Stimulated activated CD4-positive, alpha-beta T cell treated with anti-CD3 and anti-CD28 coated beads, Interleukin-2, amount 100 ng/mL, for 4 hours (primary cell): ENCODE measurements around the gene RHOD.

Experiments used
- DNase-seq: peaks from one replicate; pipeline ENCODE4 v3.0.0-alpha.2; 2020; ENCODE audit warnings: low read depth

Gene RHOD

DNA sequence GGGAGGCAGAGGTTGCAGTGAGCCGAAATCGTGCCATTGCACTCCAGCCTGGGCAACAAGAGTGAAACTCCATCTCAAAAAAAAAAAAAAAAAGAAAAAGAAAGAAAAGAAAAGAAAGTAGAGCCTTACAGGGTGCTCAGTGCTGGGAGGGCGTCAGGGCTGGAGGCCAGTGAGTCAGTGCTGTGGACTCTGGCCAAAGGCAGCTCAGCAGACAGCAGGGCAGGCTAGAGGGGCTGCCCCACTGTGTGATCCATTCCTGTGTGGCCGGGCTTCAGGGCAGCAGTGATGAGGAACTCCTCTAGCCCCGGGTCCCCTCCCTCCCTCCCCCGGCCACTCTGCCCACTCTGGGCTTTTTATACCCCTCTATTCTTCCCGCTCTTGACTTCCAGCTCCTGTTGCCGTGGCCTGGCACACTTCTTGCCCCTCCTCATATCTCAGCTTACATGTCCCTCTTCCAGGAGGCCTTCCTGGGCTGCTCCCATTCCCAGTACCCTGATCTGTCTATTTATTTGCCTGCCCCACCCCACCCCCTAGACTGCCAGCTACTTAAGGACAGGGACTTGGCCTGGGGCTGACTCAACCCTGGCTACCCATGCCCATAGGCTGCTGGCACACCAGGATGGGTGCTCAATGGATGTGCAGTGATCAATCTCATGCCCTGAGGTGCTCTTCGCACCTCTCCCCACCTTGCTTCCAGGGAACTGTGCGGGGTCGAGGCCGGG lies 23.7 kb upstream of the RHOD start:
- DNase-seq = no peak

DNA sequence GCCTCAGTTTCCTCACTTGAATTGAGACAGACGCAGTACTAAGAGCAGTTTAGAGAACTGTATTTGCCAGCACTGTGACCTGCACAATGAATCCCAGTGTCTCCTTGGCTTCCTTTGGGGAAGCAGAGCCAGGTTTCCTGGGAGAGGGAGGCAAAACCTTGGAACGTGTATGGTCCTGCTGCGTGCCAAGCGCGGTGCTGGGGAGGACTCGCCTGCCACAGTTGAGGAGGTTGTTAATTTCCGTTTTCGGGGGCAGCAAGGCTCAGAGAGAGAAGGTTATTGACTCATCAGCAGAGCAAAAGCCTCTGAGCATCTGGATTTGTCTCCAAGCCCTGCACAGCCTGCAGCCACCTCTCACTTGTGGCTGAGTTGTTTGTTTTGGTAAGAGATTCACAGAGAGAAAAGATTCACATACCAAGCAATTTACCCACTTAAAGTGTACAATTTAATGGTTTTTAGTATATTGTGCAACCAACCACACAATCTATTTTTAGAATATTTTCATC lies 22.9 kb upstream of the RHOD start:
- DNase-seq = no peak

DNA sequence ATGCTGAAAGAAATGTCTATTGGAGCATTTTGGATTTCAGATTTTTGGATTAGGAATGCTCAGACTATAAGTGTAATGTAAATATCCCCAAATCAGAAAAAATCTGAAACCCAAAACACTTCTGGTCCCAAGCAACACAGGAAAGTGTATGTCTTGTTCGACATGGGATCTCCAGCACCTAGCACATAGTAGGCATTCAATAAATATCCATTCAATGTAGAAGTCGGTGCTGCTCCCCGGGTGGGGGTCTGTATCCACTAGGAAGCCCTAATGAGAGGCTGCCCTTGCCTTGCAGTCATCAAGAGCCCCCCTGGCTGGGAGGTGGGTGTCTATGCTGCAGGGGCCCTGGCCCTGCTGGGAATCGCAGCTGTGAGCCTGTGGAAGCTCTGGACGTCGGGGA lies 22.3 kb upstream of the RHOD start:
- DNase-seq = no peak

DNA sequence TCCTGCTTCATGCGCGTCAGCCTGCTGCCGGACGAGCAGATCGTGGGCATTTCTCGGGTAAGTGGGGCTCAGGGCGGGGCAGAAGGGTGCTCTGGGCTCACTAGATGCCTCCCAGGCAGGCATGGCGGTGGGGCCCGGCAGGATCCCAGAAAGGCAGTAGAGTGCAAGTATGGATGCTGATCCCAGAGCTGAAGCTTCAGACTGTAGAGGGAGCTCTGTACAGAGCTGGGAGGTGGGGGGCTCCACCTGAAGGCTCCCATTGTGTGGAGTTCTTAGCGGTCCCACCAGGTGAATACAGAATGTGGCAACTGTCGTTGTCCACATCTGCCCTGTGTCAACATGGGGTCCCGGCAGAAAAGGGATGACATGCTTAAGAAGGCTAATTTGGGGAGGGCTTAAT lies 16.5 kb upstream of the RHOD start:
- no peak for DNase-seq

DNA sequence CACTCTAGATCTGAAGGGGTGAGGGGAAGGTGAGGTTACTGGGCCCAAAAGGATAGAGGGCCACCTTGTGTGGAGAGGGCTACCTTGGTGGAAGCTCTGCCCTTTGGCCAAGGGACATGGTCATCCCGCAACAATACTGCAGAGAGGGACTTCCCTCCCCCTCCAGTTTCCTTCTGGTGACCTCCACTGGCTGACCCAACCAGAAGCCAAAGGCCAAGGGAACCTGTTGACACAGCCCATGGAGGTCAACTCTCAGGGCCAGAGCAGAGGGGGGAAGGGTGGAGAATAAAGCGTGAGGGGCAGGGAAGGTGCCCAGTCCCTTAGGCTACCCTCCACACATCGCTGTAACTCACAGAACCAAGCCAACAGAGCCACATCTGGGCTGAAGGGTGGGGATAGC lies 15.0 kb upstream of the RHOD start:
- no peak for DNase-seq

DNA sequence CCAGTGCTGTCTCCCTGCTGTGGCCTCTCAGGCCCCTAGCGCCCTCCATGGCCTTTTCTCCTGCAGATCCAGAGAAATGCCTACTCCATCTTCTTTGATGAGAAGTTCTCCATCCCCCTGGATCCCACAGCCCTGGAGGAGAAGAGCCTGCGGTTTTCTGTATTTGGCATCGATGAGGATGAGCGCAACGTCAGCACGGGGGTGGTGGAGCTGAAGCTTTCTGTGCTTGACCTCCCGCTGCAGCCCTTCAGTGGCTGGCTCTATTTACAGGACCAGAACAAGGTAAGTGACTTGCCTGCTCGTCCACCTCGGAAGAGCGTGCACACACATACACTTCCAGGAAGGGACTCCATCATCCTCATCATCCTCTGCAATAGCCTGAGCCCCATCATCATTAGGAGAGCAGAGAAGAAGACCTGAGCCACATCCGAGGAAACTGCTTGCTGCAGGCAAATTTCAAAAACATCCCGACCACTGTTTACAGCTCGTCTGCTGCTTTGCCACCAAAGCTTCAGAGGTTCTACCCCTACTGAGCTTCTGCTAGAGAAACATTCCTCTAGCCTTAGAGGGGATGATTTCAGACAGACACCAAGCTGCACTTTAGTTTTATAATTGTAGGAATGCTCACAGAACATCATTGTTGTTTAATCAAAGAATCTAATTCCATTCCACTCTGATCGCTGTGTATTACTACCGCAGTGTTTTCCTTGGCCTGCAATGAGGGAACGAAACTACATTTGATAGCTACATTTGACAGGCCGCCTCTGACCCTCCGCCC lies 12.9 kb upstream of the RHOD start:
- DNase-seq = no peak

DNA sequence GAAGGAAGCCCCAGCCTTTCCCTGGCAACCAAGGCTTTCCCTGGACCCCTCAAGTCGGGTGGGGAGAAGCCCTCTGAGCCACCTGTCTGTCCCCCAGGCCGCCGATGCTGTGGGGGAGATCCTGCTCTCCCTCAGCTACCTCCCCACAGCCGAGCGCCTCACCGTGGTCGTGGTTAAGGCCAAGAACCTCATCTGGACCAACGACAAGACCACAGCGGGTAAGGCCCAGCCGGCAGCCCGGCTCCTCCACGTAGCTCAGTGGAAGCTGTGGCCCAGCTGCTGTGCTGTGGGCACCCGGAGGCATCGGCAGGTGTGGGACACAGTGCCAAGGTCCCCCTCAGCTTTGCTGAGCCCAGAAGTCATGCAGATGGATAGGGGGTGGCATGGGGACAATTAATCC lies 12.2 kb upstream of the RHOD start:
- no peak for DNase-seq

DNA sequence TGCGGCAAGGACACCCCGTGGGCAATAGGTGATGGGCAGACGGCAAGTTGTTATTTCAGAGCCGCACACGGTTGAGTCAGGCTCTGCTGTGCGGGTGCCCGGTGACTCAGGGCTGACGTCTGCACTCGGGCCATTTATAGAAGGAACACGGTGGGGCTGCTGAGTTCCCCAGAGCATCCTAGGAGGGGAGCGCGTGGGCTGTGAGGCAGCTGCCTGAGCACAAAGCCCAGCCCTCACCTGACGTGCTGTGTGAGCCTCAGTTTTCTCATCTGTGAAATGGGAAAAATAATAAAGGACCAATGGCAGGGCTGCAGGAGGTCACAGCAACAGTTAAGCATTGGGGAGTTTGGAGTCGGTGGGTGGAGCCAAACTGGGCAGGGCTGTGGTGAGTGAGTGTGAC lies 11.3 kb upstream of the RHOD start:
- DNase-seq = no peak

DNA sequence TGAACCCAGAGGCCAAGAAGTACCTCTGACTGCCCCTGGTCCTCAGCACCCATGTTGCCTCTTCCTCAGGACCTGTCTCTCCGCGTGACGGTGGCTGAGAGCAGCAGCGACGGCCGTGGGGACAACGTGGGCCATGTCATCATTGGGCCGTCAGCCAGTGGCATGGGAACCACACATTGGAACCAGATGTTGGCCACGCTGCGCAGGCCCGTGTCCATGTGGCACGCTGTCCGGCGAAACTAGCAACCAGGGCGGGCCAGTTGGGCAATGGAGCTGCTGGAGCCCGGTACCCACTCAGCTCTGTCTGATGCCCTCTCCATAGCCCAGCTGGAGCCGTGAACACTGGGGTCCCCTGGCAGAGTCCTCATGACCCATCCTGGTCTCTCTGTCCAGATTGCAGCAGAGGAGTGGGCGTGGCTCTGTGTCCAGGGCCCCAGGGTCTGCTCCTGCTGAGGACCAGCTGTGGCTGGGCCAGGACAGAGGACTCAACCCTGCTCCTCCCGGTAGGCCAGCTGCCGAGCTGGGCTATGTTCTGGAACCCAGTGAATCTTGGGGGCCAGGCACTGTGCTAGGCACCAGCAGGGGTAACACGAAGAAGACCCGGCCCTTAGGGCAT lies 8.0 kb upstream of the RHOD start:
- DNase-seq = no peak

DNA sequence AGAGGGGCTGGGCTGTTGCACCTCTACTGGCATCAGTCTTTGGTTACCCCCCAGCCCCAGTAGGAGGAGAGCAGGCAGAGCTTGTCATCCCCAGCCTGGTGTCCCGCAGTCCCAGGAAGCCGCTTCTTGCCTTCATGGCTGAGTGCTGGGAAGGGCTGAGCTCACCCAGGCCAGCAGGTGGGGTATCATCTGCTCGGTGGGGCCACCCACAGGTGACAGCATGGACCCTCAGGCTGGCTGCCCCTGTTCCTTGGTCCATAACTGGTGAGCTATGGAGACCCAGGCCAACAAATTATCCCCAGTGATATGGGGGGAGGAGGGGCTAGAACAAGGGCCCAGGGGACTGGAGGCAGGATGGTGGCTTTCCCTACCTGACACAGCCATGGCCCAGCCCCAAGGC lies 6.5 kb upstream of the RHOD start:
- DNase-seq = no peak

DNA sequence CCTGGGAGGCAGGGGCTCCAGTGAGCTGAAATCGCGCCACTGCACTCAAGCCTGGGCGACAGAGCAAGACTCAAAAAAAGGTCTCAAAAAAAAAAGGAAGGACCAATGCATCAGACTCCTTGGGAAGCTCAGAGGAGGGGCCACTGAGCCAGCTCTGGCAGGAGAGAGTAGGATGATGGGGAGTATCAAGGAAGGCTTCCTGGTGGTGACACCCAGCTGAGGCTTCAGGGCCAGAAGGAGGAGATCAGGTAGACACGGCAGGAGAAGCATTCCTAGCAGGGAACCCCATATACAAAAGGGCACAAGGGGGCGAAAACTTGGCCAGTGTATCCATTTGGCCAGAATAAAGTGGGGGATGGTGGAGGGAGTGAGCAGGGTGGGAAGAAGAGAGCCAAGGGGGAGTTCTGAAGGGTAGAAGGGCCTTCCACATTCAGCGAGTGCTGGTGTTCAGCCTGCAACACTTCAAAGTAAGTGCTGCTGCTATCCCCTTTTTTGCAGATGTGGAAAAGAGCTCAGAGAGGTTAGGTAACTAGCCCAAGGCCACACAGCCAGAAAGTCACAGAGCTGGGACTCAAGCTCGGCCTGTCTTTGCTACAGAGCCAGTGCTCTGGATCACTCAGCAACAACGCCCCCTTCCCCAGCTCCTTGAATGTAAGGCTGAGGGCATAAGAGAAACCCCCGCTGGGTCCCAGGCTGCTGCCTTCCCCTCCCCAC lies 5.3 kb upstream of the RHOD start:
- DNase-seq = no peak

DNA sequence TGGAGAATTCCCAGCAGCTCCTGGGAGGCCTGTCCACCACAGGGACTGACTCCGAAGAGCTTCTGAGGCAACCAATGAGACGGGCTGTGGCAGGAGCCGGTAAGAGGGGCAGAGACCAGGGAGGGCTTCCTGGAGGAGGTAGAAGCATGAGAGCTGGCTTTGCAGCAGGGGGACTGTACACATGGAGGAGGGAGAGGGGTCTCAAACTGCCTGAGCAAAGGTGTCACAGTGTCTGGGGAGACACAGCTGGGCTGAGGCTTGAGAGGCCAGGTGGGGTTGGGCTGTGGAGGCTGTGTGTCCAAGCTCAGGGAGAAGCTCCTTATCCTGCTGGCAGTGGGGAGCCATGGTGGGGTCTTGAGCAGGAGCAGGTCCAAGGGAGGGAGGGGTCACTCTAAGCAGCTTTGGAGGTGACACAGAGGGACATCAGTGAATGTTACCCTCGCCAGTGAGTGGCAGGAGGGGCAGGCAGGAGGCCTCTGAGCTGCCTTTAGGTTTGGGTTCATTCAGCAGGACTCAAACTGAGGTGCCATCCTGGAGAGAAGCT lies 4.6 kb upstream of the RHOD start:
- no peak for DNase-seq

DNA sequence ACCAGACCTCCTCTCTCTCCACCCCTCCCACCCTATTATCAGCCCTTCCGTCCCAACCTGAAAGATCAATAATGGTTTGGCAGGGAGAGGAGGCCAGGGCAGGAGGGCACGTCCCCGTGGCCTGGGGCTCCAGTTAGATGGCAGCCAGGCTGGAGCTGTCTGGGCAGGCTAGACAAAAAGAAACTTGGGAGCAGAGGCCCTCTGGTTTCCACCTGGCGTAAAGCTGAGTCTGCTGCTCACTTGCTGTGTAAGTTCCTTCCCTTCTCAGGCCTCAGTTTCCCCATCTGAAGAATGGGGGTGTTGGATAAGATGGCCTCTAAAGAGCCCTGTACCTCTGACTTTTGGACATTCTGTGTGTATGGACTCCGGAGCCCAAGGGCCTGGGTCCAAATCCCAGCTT lies 3.8 kb upstream of the RHOD start:
- no peak for DNase-seq

DNA sequence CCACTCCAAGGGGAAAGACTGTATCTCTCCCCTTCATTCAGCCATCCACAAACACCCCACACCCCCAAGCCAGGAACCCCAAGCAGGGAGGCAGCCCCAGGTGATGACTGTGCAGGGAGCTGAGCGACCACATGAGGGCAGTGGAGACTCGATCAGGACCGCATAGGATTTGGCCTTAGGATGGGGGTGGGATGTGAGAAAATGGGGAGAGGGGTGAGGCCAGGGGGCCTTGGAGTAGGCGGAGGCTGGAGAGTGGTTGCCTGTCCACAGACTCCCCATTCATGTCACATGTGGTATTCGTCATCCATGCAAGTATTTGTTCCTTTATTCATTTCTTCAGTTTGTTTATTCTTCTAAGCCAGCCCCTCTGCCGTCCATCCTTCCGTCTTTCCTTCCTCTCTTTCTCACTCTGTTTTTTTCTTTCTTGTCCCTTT lies 2.7 kb upstream of the RHOD start:
- peak; percentile 22 for DNase-seq

DNA sequence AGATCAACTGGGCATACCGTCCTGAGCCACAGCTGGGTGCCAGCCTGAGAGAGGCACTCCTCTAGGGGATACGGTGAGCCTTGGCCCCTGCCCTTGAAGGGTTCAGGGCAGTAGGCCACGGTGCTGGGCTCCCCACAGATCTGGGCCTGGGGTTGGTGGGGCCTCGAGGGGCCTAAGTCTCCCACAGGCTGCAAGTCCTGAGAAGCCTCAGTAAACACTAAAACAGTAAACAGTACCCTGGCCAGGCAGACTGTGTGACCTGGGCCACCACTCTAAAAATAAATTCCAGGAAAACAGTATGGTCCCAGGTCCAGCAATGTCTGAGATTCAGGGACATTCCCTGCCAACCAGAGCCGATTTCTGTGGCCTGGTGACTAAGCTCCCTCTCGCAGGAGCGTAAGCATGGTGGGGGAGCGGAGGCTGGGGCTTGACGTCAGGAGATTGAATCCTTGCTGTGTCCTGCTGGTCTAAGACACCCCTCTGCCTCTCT lies 2.3 kb upstream of the RHOD start:
- no peak for DNase-seq

DNA sequence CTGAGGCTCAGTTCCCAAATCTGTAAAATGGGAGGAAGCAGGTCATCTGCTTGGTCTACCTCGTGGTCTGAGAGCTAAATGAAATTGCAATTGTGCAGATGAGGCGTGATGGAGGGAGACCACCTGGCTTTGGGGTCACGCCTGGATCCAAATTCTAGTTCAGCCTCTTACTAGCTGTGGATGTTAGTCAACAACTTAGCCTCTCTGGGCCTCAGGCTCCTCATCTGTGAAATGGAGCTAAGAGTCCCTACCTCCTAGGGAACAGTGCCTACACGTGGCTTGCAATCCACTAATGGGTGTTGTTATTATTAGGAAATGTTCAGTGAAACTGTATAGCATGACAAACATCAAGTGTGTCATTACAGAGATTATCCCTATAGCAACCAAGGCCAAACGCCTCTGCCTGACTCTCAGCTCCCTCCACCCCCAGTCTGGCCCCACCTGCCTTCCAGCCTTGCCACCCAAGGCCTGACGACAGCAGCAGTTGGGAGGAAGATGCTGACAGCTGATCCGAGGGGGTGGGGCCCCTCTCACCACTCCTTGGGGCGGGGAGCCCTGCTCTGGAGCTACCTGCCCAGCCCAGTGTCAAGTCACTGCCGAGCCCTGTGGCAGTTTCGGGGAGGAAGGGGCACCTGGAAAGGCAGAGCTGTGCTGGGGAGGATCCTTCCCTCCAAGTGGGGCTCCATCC lies 1.7 kb upstream of the RHOD start:
- no peak for DNase-seq

DNA sequence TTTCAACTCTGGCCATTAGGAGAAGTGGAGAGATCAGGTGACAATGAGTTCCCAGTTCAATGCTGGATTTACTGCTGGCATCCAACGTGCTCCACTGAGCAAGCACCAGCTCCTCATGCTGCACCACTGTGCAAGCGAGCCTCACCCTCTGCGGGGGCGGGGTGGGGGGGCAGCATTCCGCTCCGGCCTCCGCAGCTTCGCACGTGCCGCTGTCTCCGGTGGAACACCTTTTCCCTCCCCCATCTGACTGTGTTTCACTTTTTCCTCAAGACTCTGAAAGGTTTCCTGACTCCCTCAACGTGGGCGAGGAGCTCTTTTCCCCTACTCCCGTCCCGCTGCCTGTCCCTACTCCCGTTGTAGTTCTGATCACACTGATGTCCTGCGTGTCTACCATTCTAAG lies 835 bp upstream of the RHOD start:
- DNase-seq = peak; percentile 39

DNA sequence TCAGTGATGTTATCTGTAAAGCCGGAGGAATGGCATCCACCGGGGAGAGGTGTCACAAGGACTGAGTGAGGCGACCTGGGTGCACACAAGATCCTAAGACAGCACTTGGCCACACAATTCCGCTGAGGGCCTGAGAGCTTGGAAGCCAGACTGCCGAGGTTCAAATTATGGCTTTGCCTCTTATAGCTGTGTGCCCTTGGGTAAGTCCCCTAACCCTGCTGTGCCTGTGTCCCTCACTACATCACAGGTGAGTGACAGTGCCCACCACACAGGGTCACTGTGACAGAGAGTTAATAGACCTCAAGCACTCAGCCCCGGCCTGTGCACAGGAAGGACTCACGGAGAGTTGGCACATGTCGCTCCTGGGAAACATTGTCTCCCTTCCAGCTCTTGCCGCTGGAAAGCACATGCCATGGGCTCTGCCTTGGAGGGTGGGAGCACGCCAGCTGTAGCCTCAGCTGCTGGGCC lies 592 bp downstream of the RHOD start:
- DNase-seq = no peak

DNA sequence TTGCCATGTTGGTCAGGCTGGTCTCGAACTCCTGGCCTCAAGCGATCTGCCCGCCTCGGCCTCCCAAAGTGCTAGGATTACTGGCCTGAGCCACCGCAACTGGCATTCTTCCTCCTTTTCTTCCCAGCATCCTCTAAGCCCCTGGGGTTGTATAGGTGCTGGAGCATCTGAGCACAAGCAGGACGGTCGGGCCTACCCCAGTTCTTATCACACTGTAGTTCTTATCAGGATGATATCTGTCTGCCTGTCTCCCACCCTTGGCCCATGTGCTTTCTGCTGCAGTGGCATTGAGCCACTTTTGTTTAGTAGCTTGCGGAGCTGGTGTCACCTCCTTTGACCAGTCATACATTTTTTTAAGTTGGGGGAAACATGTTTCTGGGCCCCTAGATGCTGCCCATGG lies 1.9 kb downstream of the RHOD start:
- DNase-seq = no peak

DNA sequence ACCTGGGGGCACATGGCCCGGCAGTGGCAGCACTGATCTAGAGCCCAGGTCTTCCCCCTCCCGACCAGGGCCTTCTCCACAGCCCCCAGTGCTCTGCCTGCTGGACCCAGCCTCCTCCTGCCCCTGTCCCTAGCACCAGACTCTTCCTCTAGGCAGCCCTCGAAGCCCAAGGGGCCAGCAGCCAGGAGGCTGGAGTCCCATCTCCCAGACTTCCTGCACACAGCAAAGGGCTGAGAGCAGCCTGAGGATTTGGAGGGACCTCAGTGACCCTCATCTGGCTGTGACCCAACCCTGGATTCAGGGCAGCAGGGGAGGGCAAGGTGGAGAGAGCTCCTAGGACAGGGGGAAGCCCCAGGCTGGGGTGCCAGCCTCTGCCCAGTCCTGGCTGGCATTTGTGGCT lies 3.0 kb downstream of the RHOD start:
- no peak for DNase-seq

DNA sequence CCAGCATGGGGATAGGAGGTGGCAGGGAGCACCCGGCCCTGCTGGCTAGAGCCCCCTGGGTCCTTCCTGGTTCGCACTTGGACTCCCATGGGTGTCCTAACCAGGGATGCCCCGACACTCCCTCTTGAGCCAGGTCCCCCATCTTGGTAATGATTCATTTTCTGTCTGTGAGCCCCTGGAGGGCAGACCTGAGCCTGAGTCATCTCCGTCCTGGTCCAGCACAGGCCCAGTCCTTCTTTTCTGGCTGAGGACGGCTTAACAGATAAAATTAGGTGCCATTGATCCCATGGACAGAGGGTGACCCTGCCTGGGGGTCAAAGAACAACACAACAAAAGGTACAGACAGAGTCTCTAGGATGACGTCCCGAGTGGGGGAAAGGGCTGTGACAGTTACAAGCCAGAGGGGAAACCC lies 3.5 kb downstream of the RHOD start:
- DNase-seq = no peak
